ENCODE data around the gene CACNA2D3. TPM values are rescaled to one million over a fixed set of nuclear protein-coding genes. Genes with fewer than 3 reads are reported as not detected.

Gene CACNA2D3
- total RNA-seq, 2 experiments from 2014 or later: not detected

DNA sequence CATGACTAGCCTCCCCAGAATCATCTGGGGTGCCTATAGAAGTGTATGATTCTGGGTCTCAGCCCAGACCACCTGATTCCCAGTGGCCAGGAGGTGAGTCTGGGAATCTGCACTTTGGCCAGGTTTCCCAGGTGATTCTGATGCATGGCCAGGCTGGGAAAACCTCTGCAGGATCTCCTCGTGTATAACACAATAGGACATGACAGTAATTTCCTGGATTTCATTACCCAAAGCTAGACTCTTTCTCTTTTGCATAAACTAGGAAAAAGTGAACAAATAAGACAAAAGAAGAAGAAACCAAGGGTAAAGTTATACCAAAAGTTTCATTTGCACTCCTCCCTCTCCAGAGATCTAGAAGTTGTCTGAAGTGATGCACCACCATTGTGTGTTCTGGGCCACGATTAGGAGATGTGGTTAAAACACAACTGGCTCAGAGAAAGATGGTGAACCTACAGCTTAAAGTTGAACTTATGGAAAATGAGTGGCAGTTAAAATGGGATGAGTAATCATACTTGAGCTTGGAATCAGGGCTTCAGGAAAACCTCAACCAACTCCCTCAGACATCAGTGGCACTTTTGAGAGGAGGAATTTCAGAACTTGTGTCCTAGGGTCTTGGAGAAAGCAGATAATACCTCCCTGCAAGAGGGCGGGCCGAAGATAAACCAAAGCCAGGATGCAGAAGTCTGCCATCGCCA lies 914.7 kb downstream of the CACNA2D3 start:
- intact Hi-C loops (cut with micrococcal nuclease; ENCODE audit: unreplicated experiment): no loop called here
- Histone ChIP-seq H3K27ac (ENCODE audit: low read depth, low read length, poor library complexity, severe bottlenecking) (no peak overlapping the region), H3K79me2 (ENCODE audit: insufficient read depth, low read depth, low read length) (no peaks in the 10 kb centered on the region), H3K4me2 (ENCODE audit: low read length) (no peak overlapping the region), H3K36me3 (ENCODE audit: insufficient read depth, low read length) (no peaks in the 10 kb centered on the region), H3K4me1 (ENCODE audit: insufficient read depth, low read length, poor library complexity, severe bottlenecking) (no peaks in the 10 kb centered on the region), H3K9me2 (ENCODE audit: insufficient read depth, low read length) (no peaks in the 10 kb centered on the region), H2AFZ (ENCODE audit: low read length) (no peak overlapping the region), H3K4me3 (ENCODE audit: low read depth, low read length, poor library complexity, severe bottlenecking) (no peak overlapping the region), H4K20me1 (ENCODE audit: insufficient read depth, low read length) (no peaks in the 10 kb centered on the region), H3K9me3 (ENCODE audit: low read length) (no peaks in the 10 kb centered on the region)
- TF ChIP-seq, protein P1, sequence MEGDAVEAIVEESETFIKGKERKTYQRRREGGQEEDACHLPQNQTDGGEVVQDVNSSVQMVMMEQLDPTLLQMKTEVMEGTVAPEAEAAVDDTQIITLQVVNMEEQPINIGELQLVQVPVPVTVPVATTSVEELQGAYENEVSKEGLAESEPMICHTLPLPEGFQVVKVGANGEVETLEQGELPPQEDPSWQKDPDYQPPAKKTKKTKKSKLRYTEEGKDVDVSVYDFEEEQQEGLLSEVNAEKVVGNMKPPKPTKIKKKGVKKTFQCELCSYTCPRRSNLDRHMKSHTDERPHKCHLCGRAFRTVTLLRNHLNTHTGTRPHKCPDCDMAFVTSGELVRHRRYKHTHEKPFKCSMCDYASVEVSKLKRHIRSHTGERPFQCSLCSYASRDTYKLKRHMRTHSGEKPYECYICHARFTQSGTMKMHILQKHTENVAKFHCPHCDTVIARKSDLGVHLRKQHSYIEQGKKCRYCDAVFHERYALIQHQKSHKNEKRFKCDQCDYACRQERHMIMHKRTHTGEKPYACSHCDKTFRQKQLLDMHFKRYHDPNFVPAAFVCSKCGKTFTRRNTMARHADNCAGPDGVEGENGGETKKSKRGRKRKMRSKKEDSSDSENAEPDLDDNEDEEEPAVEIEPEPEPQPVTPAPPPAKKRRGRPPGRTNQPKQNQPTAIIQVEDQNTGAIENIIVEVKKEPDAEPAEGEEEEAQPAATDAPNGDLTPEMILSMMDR (conservative IDR thresholded peaks at IDR 0.05; ENCODE audit: low read length): no peak
- TF ChIP-seq EZH2phosphoT487 (IDR thresholded peaks at IDR 0.05; ENCODE audit: borderline replicate concordance, low read depth, low read length): no peak
- POLR2A ChIA-PET: no interaction called here
- CTCF ChIA-PET (ENCODE audit: unreplicated experiment): no interaction called here
- no peak for DNase-seq (ENCODE audit: low spot score)
- BruUV-seq (replicated peaks): no TSS peak

DNA sequence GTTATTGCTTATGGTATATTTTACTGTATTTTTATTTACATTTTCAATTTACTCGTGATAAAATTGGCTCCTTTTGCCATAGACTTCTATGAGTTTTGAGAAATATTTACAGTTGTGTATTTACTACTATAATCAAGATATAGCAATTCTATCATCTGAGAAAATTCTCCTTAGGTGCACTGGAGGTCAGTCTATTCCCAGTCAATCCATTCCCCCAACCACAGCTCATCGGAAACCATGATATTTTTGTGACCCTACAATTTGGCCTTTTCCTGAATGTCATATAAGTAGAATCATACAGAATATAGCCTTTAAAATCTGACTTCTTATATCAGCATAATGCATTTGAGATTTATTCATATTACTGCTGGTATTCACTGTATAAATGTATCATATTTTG lies 920.2 kb downstream of the CACNA2D3 start:
- Histone ChIP-seq H3K4me3 (ENCODE audit: low read depth, low read length, poor library complexity, severe bottlenecking) (no peak overlapping the region), H3K4me2 (ENCODE audit: low read length) (no peak overlapping the region), H4K20me1 (ENCODE audit: insufficient read depth, low read length) (no peaks in the 10 kb centered on the region), H2AFZ (ENCODE audit: low read length) (no peak overlapping the region), H3K27ac (ENCODE audit: low read depth, low read length, poor library complexity, severe bottlenecking) (no peak overlapping the region), H3K79me2 (ENCODE audit: insufficient read depth, low read depth, low read length) (no peaks in the 10 kb centered on the region), H3K36me3 (ENCODE audit: insufficient read depth, low read length) (no peaks in the 10 kb centered on the region), H3K9me2 (ENCODE audit: insufficient read depth, low read length) (no peaks in the 10 kb centered on the region), H3K9me3 (ENCODE audit: low read length) (no peaks in the 10 kb centered on the region), H3K4me1 (ENCODE audit: insufficient read depth, low read length, poor library complexity, severe bottlenecking) (no peaks in the 10 kb centered on the region)
- intact Hi-C loops (cut with micrococcal nuclease; ENCODE audit: unreplicated experiment): no loop called here
- ChIA-PET POLR2A (no interaction called here), CTCF (ENCODE audit: unreplicated experiment) (no interaction called here)
- BruUV-seq (replicated peaks): no TSS peak
- TF ChIP-seq, protein P1 (conservative IDR thresholded peaks at IDR 0.05; ENCODE audit: low read length): no peak
- TF ChIP-seq EZH2phosphoT487 (IDR thresholded peaks at IDR 0.05; ENCODE audit: borderline replicate concordance, low read depth, low read length): no peak
- no peak for DNase-seq (ENCODE audit: low spot score)

DNA sequence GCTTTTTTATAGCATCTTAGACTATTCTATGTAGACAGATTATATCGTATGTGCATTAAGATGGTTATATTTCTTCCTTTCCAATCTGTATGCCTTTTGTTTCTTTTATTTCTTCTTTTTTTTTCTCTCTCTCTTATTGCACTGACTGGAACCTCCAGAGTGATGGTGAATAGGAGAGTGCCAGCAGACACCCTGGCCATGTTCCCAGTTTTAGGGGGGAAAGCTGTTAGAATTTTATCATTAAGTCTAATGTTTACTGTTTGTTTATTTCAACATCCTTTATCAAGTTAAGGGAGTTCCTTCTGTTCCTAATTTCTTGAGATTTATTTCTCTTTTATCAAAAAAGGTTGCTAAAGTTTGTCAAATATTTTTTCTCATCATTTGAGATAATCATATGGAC lies 922.1 kb downstream of the CACNA2D3 start:
- Histone ChIP-seq H3K36me3 (ENCODE audit: insufficient read depth, low read length) (no peaks in the 10 kb centered on the region), H3K4me1 (ENCODE audit: insufficient read depth, low read length, poor library complexity, severe bottlenecking) (no peaks in the 10 kb centered on the region), H3K4me2 (ENCODE audit: low read length) (no peak overlapping the region), H3K4me3 (ENCODE audit: low read depth, low read length, poor library complexity, severe bottlenecking) (no peak overlapping the region), H3K79me2 (ENCODE audit: insufficient read depth, low read depth, low read length) (no peaks in the 10 kb centered on the region), H3K9me3 (ENCODE audit: low read length) (no peaks in the 10 kb centered on the region), H2AFZ (ENCODE audit: low read length) (no peak overlapping the region), H3K9me2 (ENCODE audit: insufficient read depth, low read length) (no peaks in the 10 kb centered on the region), H4K20me1 (ENCODE audit: insufficient read depth, low read length) (no peaks in the 10 kb centered on the region), H3K27ac (ENCODE audit: low read depth, low read length, poor library complexity, severe bottlenecking) (no peak overlapping the region)
- no peak for TF ChIP-seq EZH2phosphoT487 (IDR thresholded peaks at IDR 0.05; ENCODE audit: borderline replicate concordance, low read depth, low read length)
- TF ChIP-seq, protein P1 (conservative IDR thresholded peaks at IDR 0.05; ENCODE audit: low read length): no peak
- intact Hi-C loops (cut with micrococcal nuclease; ENCODE audit: unreplicated experiment): no loop called here
- no peak for DNase-seq (ENCODE audit: low spot score)
- CTCF ChIA-PET (ENCODE audit: unreplicated experiment): no interaction called here
- no TSS peak for BruUV-seq (replicated peaks)
- POLR2A ChIA-PET: no interaction called here
